Activated CD4-positive, alpha-beta T cell treated with anti-CD3 and anti-CD28 coated beads for 36 hours (primary cell): Measurements from ENCODE around the gene RAB4B. TPM values are rescaled to one million over a fixed set of nuclear protein-coding genes. Genes with fewer than 3 reads are reported as not detected.
A peak's percentile ranks its signal among the peaks of the same experiment; 100 is the strongest.
"Not testable (repeated sequence)": the region's sequence is repeated elsewhere in the genome, so short reads cannot be mapped to it uniquely, and the experiment has no call there.

Source experiments
- ATAC-seq: fragments of 200-7000 bp; cut with Tn5 transposase; one replicate; pipeline ENCODE4 v1.10.0; 2021; ENCODE audit warnings: mild to moderate bottlenecking, moderate library complexity
- CTCF ChIA-PET: fragments of 350-600 bp; sonication (Branson Sonifier 250); formaldehyde crosslinking; loops from one replicate; lab custom pipeline; 2021; ENCODE audit warnings: antibody characterized with exemption; lab: Charles Lee
- POLR2A ChIA-PET: fragments of 350-600 bp; sonication (Branson Sonifier 250); formaldehyde crosslinking; loops from one replicate; lab custom pipeline; 2021; ENCODE audit warnings: antibody characterized with exemption, inconsistent platforms; lab: Charles Lee
- DNase-seq: peaks from one replicate; pipeline ENCODE4 v3.0.0-alpha.2; 2020
- H3K27ac Mint-ChIP-seq: one replicate; pipeline ENCODE4 v1.8.0; 2021; ENCODE audit warnings: mixed read lengths
- H3K27me3 Mint-ChIP-seq: one replicate; pipeline ENCODE4 v1.8.0; 2021; ENCODE audit warnings: mixed read lengths
- H3K36me3 Mint-ChIP-seq: one replicate; pipeline ENCODE4 v1.8.0; 2021; ENCODE audit warnings: low read depth, mixed read lengths
- H3K4me1 Mint-ChIP-seq: one replicate; pipeline ENCODE4 v1.8.0; 2021; ENCODE audit warnings: mixed read lengths
- H3K4me3 Mint-ChIP-seq: one replicate; pipeline ENCODE4 v1.8.0; 2021; ENCODE audit warnings: mild to moderate bottlenecking, moderate library complexity, mixed read lengths
- H3K9me3 Mint-ChIP-seq: one replicate; pipeline ENCODE4 v1.8.0; 2021; ENCODE audit warnings: low read depth, mixed read lengths
- intact Hi-C, 2 experiments: fragments of 100-400 bp; cut with DNase I in 1 of 2; cut with micrococcal nuclease in 1 of 2; formaldehyde crosslinking; loops; one replicate each; pipeline versions ENCODE4 v1.14.2 to v1.15.1; 2022 to 2024; cut with DNase I, micrococcal nuclease
- total RNA-seq, 2 experiments: library from RNA; stranded (reverse); gene quantifications; one replicate each; pipeline ENCODE4 v1.2.3, GENCODE V29; 2021

The RAB4B gene
- 10 to 100 TPM; 26.4 to 33.7 TPM for total RNA-seq

- intact Hi-C loops: loop anchor here (1.0 to 2.0 kb wide), 15 partner anchors 20 to 619 kb away; partner anchors contain the start of genes COQ8B (in 2 of the 2), ACTMAP (in 1 of the 2), BCKDHA (in 1 of the 2) and C19orf47 (in 1 of the 2)
- DNase-seq (peak; percentile 100), ATAC-seq (peak; percentile 79)
- Mint-ChIP-seq H3K4me1 (peaks cover 38% of the 10 kb centered on the region), H3K4me3 (peak within 1 kb of the TSS; percentile 84), H3K36me3 (peaks cover 8% of the 10 kb centered on the region), H3K27me3 (no peaks in the 10 kb centered on the region), H3K9me3 (no peaks in the 10 kb centered on the region), H3K27ac (peak within 1 kb of the TSS; percentile 94)
- ChIA-PET CTCF (interaction anchor here (1.0 to 4.5 kb wide), 15 partner anchors 9 to 485 kb away, joined by 3 to 47 read pairs (median 7); partner anchors contain the start of genes ACTMAP, COQ8B, EGLN2 and HNRNPUL1), POLR2A (interaction anchor here (0.6 to 3.6 kb wide), 14 partner anchors 16 to 572 kb away, joined by 3 to 46 read pairs (median 4); partner anchors contain the start of genes ACTMAP, COQ8B, EGLN2 and HNRNPUL1)
These were observed at the start of gene RAB4B for GRCh38 chr19:40777937-40778705. Gene RAB4B (plus strand): TSS chr19:40778247. CDS start chr19:40778376, 129 bp downstream.

- H3K27me3 Mint-ChIP-seq, ATAC-seq, intact Hi-C loops, H3K9me3 Mint-ChIP-seq, H3K27ac Mint-ChIP-seq, H3K4me1 Mint-ChIP-seq, DNase-seq, H3K4me3 Mint-ChIP-seq: not testable (repeated sequence)
- ChIA-PET POLR2A (interaction anchor here (0.7 kb wide), 1 partner anchor 27 kb away, joined by 3 read pairs; no protein-coding TSS in a partner anchor), CTCF (interaction anchor here (1.0 kb wide), 1 partner anchor 67 kb away, joined by 3 read pairs; no protein-coding TSS in a partner anchor)
- peaks cover 31% of the 10 kb centered on the region for H3K36me3 Mint-ChIP-seq
These were observed 48.0 kb upstream of the RAB4B start for GRCh38 chr19:40730065-40730464.

GRCh38 chr19:40732304-40732703 is 45.7 kb upstream of the RAB4B start:
- CTCF ChIA-PET: interaction anchor here (1.2 to 1.5 kb wide), 2 partner anchors 11 to 88 kb away, joined by 3 read pairs; no protein-coding TSS in a partner anchor
- H3K4me1 Mint-ChIP-seq, H3K4me3 Mint-ChIP-seq, H3K27me3 Mint-ChIP-seq, H3K9me3 Mint-ChIP-seq, ATAC-seq, H3K27ac Mint-ChIP-seq, DNase-seq, intact Hi-C loops, POLR2A ChIA-PET: not testable (repeated sequence)
- H3K36me3 Mint-ChIP-seq: peaks cover 29% of the 10 kb centered on the region

GRCh38 chr19:40733149-40733548 is 44.9 kb upstream of the RAB4B start:
- POLR2A ChIA-PET: no interaction called here
- Mint-ChIP-seq H3K9me3 (no peaks in the 10 kb centered on the region), H3K27ac (no peak overlapping the region)

GRCh38 chr19:40735013-40735771 is 42.9 kb upstream of the RAB4B start:
- ChIA-PET POLR2A (no interaction called here), CTCF (interaction anchor here (0.8 to 1.3 kb wide), 2 partner anchors 13 to 15 kb away, joined by 3 to 4 read pairs; partner anchors contain the start of gene ACTMAP)
- no peaks in the 10 kb centered on the region for H3K4me1 Mint-ChIP-seq

More at GRCh38 chr19:40733149-40733548, 44.9 kb upstream of the RAB4B start:
- no peak overlapping the region for H3K4me3 Mint-ChIP-seq
- intact Hi-C loops: no loop called here
- ATAC-seq (no peak), DNase-seq (no peak)
- no peaks in the 10 kb centered on the region for H3K4me1 Mint-ChIP-seq
- H3K36me3 Mint-ChIP-seq: peaks cover 30% of the 10 kb centered on the region
- no peaks in the 10 kb centered on the region for H3K27me3 Mint-ChIP-seq
- CTCF ChIA-PET: interaction anchor here (0.7 to 1.5 kb wide), 3 partner anchors 12 to 909 kb away, joined by 3 to 4 read pairs (median 3); no protein-coding TSS in a partner anchor

GRCh38 chr19:40736661-40737060 is 41.4 kb upstream of the RAB4B start:
- ChIA-PET POLR2A (no interaction called here), CTCF (no interaction called here)
- no peaks in the 10 kb centered on the region for H3K9me3 Mint-ChIP-seq
- DNase-seq (no peak), ATAC-seq (no peak)
- H3K4me3 Mint-ChIP-seq: no peak overlapping the region
- H3K27ac Mint-ChIP-seq: no peak overlapping the region
- H3K4me1 Mint-ChIP-seq: no peaks in the 10 kb centered on the region
- intact Hi-C loops: no loop called here
- no peaks in the 10 kb centered on the region for H3K27me3 Mint-ChIP-seq
- peaks cover 24% of the 10 kb centered on the region for H3K36me3 Mint-ChIP-seq

More at GRCh38 chr19:40735013-40735771, 42.9 kb upstream of the RAB4B start:
- H3K27me3 Mint-ChIP-seq: no peaks in the 10 kb centered on the region
- no peak for ATAC-seq
- intact Hi-C loops: no loop called here
- no peaks in the 10 kb centered on the region for H3K9me3 Mint-ChIP-seq
- DNase-seq: no peak
- H3K36me3 Mint-ChIP-seq: peaks cover 32% of the 10 kb centered on the region
- no peak overlapping the region for H3K27ac Mint-ChIP-seq
- no peak overlapping the region for H3K4me3 Mint-ChIP-seq

- no peak for ATAC-seq
- ChIA-PET CTCF (interaction anchor here (0.6 kb wide), 1 partner anchor 122 kb away, joined by 3 read pairs; no protein-coding TSS in a partner anchor), POLR2A (no interaction called here)
- Mint-ChIP-seq H3K27ac (no peak overlapping the region), H3K4me3 (no peak overlapping the region), H3K9me3 (no peaks in the 10 kb centered on the region), H3K27me3 (no peaks in the 10 kb centered on the region), H3K4me1 (no peaks in the 10 kb centered on the region), H3K36me3 (peaks cover 24% of the 10 kb centered on the region)
- intact Hi-C loops: no loop called here
- DNase-seq: no peak
These were observed 40.9 kb upstream of the RAB4B start for GRCh38 chr19:40737102-40737644.

GRCh38 chr19:40739030-40739839 is 38.8 kb upstream of the RAB4B start:
- CTCF ChIA-PET: interaction anchor here (1.2 kb wide), 1 partner anchor 80 kb away, joined by 4 read pairs; no protein-coding TSS in a partner anchor
- Mint-ChIP-seq H3K4me3 (no peak overlapping the region), H3K4me1 (no peaks in the 10 kb centered on the region), H3K9me3 (no peaks in the 10 kb centered on the region), H3K36me3 (peaks cover 22% of the 10 kb centered on the region), H3K27ac (no peak overlapping the region), H3K27me3 (no peaks in the 10 kb centered on the region)
- intact Hi-C loops: no loop called here
- POLR2A ChIA-PET: no interaction called here
- ATAC-seq: peak; percentile 72
- no peak for DNase-seq

- no peak for DNase-seq
- Mint-ChIP-seq H3K9me3 (no peaks in the 10 kb centered on the region), H3K36me3 (peaks cover 17% of the 10 kb centered on the region), H3K4me3 (no peak overlapping the region), H3K27me3 (no peaks in the 10 kb centered on the region), H3K27ac (no peak overlapping the region), H3K4me1 (no peaks in the 10 kb centered on the region)
- intact Hi-C loops: no loop called here
- ChIA-PET CTCF (interaction anchor here (1.2 kb wide), 1 partner anchor 79 kb away, joined by 4 read pairs; no protein-coding TSS in a partner anchor), POLR2A (interaction anchor here (0.6 kb wide), 1 partner anchor 9 kb away, joined by 3 read pairs; no protein-coding TSS in a partner anchor)
- no peak for ATAC-seq
These were observed 38.0 kb upstream of the RAB4B start for GRCh38 chr19:40739871-40740703.
